ENCODE data around the gene PPP1R14D.

GRCh38 chr15:40806672-40807027, 21.9 kb downstream of the PPP1R14D start:
- TF ChIP-seq TAF1 (IDR thresholded peaks at IDR 0.05; ENCODE audit: low read depth, low read length) (no peak), MAX (IDR thresholded peaks at IDR 0.05) (no peak), CBX5 (IDR thresholded peaks at IDR 0.05; ENCODE audit: low read depth, low read length) (no peak), ZNF274 (IDR thresholded peaks at IDR 0.05; ENCODE audit: borderline replicate concordance, extremely low read depth, low read length) (no peak), POLR2AphosphoS5 (IDR thresholded peaks at IDR 0.05; ENCODE audit: low read depth, low read length) (no peak), PHF8 (conservative IDR thresholded peaks at IDR 0.05; ENCODE audit: low read depth, low read length) (no peak), NRF1 (IDR thresholded peaks at IDR 0.05; ENCODE audit: low read depth, low read length) (no peak), HDAC6 (IDR thresholded peaks at IDR 0.05; ENCODE audit: low read depth, low read length) (no peak), EZH2 (IDR thresholded peaks at IDR 0.05; ENCODE audit: low read depth, low read length, severe bottlenecking) (no peak), CEBPB (IDR thresholded peaks at IDR 0.05; ENCODE audit: low read depth, low read length) (no peak), SRF (IDR thresholded peaks at IDR 0.05; ENCODE audit: low read depth, low read length) (no peak), SP1 (IDR thresholded peaks at IDR 0.05; ENCODE audit: low read depth, low read length) (no peak)
- TF ChIP-seq, protein P1, sequence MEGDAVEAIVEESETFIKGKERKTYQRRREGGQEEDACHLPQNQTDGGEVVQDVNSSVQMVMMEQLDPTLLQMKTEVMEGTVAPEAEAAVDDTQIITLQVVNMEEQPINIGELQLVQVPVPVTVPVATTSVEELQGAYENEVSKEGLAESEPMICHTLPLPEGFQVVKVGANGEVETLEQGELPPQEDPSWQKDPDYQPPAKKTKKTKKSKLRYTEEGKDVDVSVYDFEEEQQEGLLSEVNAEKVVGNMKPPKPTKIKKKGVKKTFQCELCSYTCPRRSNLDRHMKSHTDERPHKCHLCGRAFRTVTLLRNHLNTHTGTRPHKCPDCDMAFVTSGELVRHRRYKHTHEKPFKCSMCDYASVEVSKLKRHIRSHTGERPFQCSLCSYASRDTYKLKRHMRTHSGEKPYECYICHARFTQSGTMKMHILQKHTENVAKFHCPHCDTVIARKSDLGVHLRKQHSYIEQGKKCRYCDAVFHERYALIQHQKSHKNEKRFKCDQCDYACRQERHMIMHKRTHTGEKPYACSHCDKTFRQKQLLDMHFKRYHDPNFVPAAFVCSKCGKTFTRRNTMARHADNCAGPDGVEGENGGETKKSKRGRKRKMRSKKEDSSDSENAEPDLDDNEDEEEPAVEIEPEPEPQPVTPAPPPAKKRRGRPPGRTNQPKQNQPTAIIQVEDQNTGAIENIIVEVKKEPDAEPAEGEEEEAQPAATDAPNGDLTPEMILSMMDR (IDR thresholded peaks at IDR 0.05; ENCODE audit: control extremely low read depth in 1 of 3, insufficient read depth in 1 of 3, low read depth in 1 of 3, low read length in 3 of 3), result no peak
